WTC11 (cell line): ENCODE results near the gene OR52N2.

Experiments used
- CBFB ChIP-seq: sonication (generic); formaldehyde crosslinking; IDR thresholded peaks from 2 replicates; pipeline ENCODE4 v1.8.1; 2022; ENCODE audit warnings: mild to moderate bottlenecking, low read depth, missing genetic modification reagents
- CTCF ChIP-seq: fragments of 200-600 bp; IDR thresholded peaks from 2 replicates; pipeline ENCODE4 v1.8.0; 2022; ENCODE audit warnings: antibody characterized with exemption
- E2F1 ChIP-seq: sonication (generic); formaldehyde crosslinking; IDR thresholded peaks from 2 replicates; pipeline ENCODE4 v1.8.0; 2022; ENCODE audit warnings: mild to moderate bottlenecking, missing genetic modification reagents
- E2F4 ChIP-seq: sonication (generic); formaldehyde crosslinking; IDR thresholded peaks from 2 replicates; pipeline ENCODE4 v1.8.1; 2022; ENCODE audit warnings: low read depth, mild to moderate bottlenecking, moderate library complexity, missing genetic modification reagents, borderline replicate concordance
- ESRRA ChIP-seq: sonication (generic); formaldehyde crosslinking; IDR thresholded peaks from 2 replicates; pipeline ENCODE4 v1.8.1; 2022; ENCODE audit warnings: mild to moderate bottlenecking, missing genetic modification reagents, borderline replicate concordance
- HMGXB4 ChIP-seq: sonication (generic); formaldehyde crosslinking; IDR thresholded peaks from 2 replicates; pipeline ENCODE4 v1.8.1; 2023; ENCODE audit warnings: mild to moderate bottlenecking, moderate library complexity, missing genetic modification reagents
- MAX ChIP-seq: sonication (generic); formaldehyde crosslinking; IDR thresholded peaks from 2 replicates; pipeline ENCODE4 v1.8.0; 2022; ENCODE audit warnings: mild to moderate bottlenecking, missing genetic modification reagents
- MLX ChIP-seq: sonication (generic); formaldehyde crosslinking; IDR thresholded peaks from 2 replicates; pipeline ENCODE4 v1.8.1; 2023; ENCODE audit warnings: mild to moderate bottlenecking, missing genetic modification reagents, moderate library complexity
- NFYB ChIP-seq: sonication (generic); formaldehyde crosslinking; conservative IDR thresholded peaks from 2 replicates; pipeline ENCODE4 v1.8.0; 2022; ENCODE audit warnings: low read depth, missing genetic modification reagents
- SP1 ChIP-seq: sonication (generic); formaldehyde crosslinking; conservative IDR thresholded peaks from 2 replicates; pipeline ENCODE4 v1.8.1; 2022; ENCODE audit warnings: missing genetic modification reagents
- TCF7 ChIP-seq: sonication (generic); formaldehyde crosslinking; IDR thresholded peaks from 2 replicates; pipeline ENCODE4 v1.8.0; 2022; ENCODE audit warnings: mild to moderate bottlenecking, low read depth, missing genetic modification reagents, moderate library complexity
- ZNF121 ChIP-seq: sonication (generic); formaldehyde crosslinking; IDR thresholded peaks from 2 replicates; pipeline ENCODE4 v1.8.0; 2023; ENCODE audit warnings: missing genetic modification reagents
- ZNF425 ChIP-seq: fragments of 250-450 bp; sonication (Bioruptor Pico); conservative IDR thresholded peaks from 2 replicates; pipeline ENCODE4 v1.9.0; 2021; ENCODE audit warnings: mild to moderate bottlenecking

- no peak for TF ChIP-seq E2F4 (CRISPR knock-in tag)
- no peak for TF ChIP-seq CTCF
- no peak for TF ChIP-seq NFYB (CRISPR knock-in tag)
- no peak for TF ChIP-seq SP1 (CRISPR knock-in tag)
- no peak for TF ChIP-seq ESRRA (CRISPR knock-in tag)
- no peak for TF ChIP-seq ZNF121 (CRISPR knock-in tag)
- no peak for TF ChIP-seq MAX (CRISPR knock-in tag)
- TF ChIP-seq E2F1 (CRISPR knock-in tag), result no peak
- TF ChIP-seq HMGXB4, result no peak
- TF ChIP-seq MLX (CRISPR knock-in tag), result no peak
- TF ChIP-seq CBFB (CRISPR knock-in tag), result no peak
- TF ChIP-seq TCF7 (CRISPR knock-in tag), result no peak
- TF ChIP-seq ZNF425 (CRISPR knock-in tag), result no peak
Observed at GRCh38 chr11:5809122-5809519, 397 bp downstream of the OR52N2 start.
